NCI-H446 treated with DMSO at 0.1 percent for 48 hours (cell line): ENCODE results near the gene PLSCR5.

ENCODE experiments used
- DNase-seq: peaks from one replicate; lab custom pipeline; 2025; lab: John Stamatoyannopoulos, UW

PLSCR5 gene

GRCh38 chr3:146585156-146585555 lies 20.0 kb downstream of the PLSCR5 start:
- no peak for DNase-seq

DNA sequence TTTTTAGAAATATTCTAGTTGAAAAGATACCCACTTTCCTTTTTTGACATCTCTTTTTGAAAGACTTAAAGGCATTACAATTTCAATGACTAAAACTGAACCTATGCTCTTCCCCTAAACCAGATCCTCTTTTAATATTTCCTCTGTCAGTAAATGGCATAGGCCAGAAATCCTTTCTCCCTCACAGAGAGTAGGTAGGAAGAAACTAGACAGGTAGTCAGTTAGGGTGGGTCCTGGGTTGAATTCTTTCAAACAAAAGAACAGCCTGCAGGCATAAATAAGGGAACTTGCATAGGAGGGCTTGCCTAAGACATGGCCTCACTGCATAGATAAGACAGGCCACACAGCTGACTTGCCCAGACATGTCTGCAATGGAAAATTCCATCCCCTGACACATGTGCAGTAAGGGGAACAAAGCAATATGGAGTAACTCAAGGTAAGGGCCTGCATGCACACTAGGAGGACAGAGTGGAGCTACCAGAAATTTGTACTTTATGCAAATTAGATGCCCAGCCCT lies 23.1 kb downstream of the PLSCR5 start:
- DNase-seq, result no peak

DNA sequence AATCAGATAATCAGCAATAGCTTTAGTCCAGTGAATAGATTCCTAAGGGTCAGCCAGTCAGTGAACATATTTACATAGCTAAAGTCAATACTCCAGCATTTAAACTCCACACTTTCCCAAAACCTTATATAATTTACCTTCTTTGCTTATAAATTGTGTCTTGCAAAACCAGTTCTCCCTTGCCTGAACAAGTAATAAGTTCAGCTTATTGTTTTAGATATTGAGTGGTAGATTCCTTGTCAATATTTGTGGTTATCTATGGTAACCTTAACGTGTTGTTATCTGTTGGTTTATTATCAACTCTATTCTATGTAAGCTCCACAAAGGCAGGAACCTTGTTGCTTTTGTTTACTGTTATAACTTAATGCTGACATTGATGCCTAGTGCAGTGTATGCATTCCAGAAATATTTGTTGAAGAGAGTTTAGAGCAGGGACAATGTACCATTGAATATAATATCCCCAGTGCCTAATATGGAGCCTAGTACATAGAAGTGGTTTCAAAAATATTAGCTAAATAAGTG lies 24.0 kb downstream of the PLSCR5 start:
- no peak for DNase-seq

GRCh38 chr3:146577662-146578061 lies 27.5 kb downstream of the PLSCR5 start:
- no peak for DNase-seq

DNA sequence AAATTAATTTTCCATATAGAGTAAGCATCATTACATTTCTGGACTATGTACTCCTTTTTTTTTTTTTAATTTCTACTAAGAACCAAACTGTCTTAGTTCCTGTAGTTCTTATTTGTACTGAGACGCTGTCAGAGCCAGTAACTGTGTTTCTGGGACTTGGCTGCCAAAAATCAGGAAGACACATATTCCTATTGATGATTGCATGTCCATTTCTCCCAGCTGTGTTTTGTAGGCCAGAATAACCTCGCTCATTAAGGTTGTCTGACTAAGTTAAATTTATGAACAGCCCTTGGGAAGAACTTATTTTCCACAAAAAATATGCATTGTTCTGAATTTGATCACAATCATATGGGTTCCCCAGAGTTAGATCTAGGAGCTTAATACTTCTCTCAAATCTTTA lies 29.5 kb downstream of the PLSCR5 start:
- no peak for DNase-seq

- no peak for DNase-seq
Measured at GRCh38 chr3:146574173-146574572, 31.0 kb downstream of the PLSCR5 start.

GRCh38 chr3:146569314-146569713 lies 35.8 kb downstream of the PLSCR5 start:
- DNase-seq, result no peak

DNA sequence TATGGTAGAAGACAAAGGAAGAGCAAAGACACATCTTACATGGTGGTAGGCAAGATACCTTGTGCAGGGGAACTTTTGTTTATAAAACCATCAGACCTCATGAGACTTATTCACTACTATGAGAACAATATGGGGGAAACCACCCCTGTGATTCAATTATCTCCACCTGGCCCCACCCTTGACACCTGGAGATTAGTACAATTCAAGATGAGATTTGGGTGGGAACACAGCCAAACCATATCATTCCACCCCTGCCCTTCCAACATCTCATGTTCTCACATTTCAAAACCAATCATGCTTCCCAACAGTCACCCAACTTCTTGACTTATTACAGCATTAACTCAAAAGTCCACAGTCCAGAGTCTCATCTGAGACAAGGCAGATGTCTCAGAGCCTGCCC lies 39.0 kb downstream of the PLSCR5 start:
- no peak for DNase-seq

- no peak for DNase-seq
Measured at GRCh38 chr3:146561879-146562278, 43.3 kb downstream of the PLSCR5 start.

DNA sequence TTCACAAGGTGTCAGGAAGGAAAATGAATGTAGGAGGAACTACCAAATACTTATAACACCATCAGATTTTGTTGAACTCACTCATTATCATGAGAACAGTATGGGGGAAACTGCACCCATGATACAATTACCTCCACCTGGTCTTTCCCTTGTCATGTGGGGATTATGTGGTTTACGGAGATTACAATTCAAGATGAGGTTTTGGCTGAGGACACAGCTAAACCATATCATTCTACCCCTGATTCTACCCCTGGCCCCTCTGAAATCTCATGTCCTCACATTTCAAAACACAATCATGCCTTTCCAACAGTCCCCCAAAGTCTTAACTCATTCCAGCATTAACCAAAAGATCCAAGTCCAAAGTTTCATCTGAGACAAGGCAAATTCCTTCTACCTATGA lies 43.7 kb downstream of the PLSCR5 start:
- DNase-seq, result no peak

GRCh38 chr3:146560678-146561077 lies 44.5 kb downstream of the PLSCR5 start:
- no peak for DNase-seq

DNA sequence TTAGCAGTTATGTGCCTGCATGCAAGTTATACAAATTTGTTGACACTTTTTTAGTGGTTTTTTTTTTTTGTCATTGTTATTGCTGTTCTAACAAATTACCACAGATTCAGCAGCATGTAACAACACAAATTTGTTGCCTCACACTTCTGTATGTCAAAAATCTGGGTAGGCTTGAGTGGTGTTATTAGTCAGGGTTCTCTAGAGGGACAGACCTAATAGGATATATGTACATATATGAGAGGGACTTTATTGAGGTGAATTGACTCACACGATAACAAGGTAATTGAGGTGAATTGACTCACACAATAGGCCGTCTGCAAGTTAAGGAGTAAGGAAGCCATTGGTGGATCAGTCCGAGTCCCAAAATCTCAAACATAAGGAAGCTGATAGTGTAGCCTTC lies 45.8 kb downstream of the PLSCR5 start:
- no peak for DNase-seq

- DNase-seq, result no peak
Measured at GRCh38 chr3:146558781-146559180, 46.4 kb downstream of the PLSCR5 start.

DNA sequence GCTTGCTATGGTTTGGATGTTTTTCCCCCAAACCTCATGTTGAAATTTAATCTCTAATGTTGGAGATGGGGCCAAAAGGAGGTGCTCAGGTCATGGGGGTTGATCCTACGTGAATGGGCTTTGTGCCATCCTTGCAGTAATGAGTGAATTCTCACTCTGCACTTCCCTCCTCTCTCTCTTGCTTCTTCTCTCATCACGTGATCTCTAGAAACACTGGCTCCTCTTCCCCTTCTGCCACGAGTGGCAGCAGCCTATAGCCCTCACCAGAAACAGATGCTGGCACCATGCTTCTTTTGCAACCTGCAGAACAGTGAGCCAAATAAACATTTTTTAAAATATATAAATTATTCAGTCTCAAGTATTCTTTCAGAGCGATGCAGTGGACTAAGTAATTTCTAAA lies 47.4 kb downstream of the PLSCR5 start:
- no peak for DNase-seq

DNA sequence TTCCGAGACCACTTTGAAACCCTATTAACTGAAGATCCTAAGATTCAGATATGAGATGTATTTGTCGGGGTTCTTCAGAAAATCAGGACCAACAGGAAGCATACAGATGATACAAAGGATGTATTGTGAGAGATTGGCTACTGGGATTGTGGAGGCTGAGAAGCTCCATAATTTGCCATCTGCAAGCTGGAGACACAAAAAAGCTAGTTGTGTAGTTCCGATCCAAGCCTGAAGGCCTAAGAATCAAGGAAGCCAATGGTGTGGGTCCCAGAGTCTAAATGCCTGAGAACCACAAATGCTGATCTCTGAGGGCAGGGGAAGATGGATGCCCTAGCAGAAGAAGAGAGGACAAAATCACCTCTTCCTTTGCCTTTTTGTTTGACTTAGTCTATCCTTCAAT lies 49.8 kb downstream of the PLSCR5 start:
- DNase-seq, result no peak

GRCh38 chr3:146554151-146554760 lies 50.9 kb downstream of the PLSCR5 start:
- DNase-seq, result no peak

- DNase-seq, result no peak
Measured at GRCh38 chr3:146550743-146551510, 54.2 kb downstream of the PLSCR5 start.

DNA sequence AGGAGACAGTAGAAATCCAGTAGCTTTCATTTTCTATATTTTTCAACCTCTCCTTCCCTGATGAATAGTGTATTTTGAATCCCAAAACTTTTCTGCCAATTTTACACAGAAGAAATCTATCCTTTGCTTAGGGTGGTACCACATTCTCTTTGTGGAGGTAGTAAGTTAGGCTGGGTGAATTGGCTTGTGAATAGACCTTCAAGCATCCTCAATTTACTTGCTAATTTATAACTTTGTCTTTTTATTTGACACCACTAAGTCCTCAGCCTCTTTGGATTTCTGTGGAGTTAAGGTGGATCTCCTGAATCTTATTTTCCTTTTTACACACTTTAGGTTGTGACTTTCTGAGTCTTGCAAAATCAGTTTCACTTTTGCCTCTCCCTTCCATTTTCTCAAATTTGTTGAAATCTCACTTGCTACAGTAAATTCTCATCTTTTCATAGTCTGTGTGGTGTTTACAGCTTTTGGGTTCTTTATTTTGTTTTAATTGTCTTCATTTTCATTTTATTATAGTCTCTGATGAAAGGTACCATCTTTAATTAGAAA lies 55.0 kb downstream of the PLSCR5 start:
- no peak for DNase-seq

DNA sequence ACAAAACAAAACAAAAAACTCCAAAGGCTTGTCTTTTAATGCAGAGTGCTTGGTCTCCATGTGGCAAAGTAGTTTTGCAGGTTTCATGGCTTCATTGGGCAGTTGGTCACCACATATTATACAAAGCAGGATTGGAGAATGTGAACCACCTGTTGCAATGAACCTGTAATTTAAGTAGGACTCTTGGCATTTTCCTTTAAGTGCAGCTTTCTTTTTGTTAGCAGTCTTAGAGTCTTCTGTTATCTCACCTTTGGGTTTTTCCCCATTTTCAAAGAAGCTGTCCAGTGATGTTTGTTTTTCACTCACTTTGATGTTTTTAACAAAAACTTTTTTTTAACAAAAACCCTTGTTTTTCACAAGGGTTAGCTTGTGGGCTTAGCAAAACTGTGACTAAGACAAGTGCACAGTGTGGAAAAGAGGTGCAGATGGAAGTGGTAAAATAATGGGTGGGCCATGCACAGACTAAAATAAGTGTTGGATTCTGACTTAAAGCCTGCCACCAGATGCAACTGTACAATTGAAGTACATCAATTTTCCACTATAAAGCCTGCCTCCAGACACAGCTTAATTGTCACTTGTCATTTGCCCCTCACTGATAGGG lies 57.8 kb downstream of the PLSCR5 start:
- no peak for DNase-seq

DNA sequence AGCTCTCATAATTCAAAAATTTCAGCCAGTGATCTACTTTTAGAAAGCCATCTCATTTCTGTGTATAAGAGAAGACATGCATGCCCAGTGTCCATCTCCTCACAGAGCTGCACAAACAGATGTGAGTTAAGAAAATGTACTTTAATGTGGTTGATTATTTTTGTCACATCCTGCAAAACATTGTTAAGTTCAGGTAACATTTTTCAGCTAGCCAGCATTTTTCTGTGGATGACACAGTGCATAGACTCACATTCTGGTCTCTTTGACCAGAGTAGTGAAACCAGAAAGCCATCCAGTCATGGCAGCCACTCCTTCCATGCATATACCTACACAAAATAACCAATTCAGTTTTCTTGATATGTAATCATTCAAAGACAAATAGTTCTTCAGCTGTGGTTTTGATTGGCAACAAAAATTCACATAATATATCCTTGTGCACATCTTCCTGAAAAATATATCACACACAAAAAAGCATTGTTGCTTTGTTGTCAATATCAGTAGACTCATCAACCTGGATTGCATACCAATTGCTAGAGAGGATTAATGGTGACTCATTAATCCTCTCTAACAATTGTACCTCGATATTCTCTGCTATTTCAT lies 58.7 kb downstream of the PLSCR5 start:
- DNase-seq, result no peak

GRCh38 chr3:146544929-146545528 lies 60.1 kb downstream of the PLSCR5 start:
- no peak for DNase-seq
